ENCODE measurements around the gene USP9X. TPM values are rescaled to one million over a fixed set of nuclear protein-coding genes. Genes with fewer than 3 reads are reported as not detected.
A peak's percentile ranks its signal among the peaks of the same experiment; 100 is the strongest.

The USP9X gene
- total and polyA plus RNA-seq, 2 donors (not counting 1 experiment from before 2014, with no cell fraction given) = 54.0 to 161 TPM

- H3K9ac ChIP-seq (ENCODE audit: insufficient read depth, low read length) = no peak overlapping the region
- no peak overlapping the region for H2AFZ ChIP-seq (ENCODE audit: low read length)
- H4K20me1 ChIP-seq (ENCODE audit: control insufficient read depth, extremely low read depth, insufficient read depth, low read length) = no peaks in the 10 kb centered on the region
- DNase-seq (ENCODE audit: low read depth in 2 of 2) = peak; percentile 12 to 71
- no peak overlapping the region for H3K27ac ChIP-seq (ENCODE audit: insufficient read depth, low read length)
- TF ChIP-seq EZH2 (IDR thresholded peaks at IDR 0.05; ENCODE audit: low read length, missing control alignments) (no peak), CTCF (conservative IDR thresholded peaks at IDR 0.05 in 1 of 2, IDR thresholded peaks at IDR 0.05 in 1 of 2; ENCODE audit: low read depth in 1 of 2, low read length in 2 of 2) (no peak)
- no peaks in the 10 kb centered on the region for H3K79me2 ChIP-seq (ENCODE audit: control insufficient read depth, insufficient read depth, low read length)
- H3K9me3 ChIP-seq (ENCODE audit: control insufficient read depth, insufficient read depth, low read depth, low read length) = no peaks in the 10 kb centered on the region
- no peak overlapping the region for H3K4me2 ChIP-seq (ENCODE audit: extremely low read depth, insufficient read depth, low read length)
- no peak overlapping the region for H3K4me3 ChIP-seq (replicated peaks in 1 of 4; ENCODE audit: control extremely low read depth in 1 of 4, insufficient read depth in 1 of 4, low read depth in 3 of 4, low read length in 4 of 4)
- no peaks in the 10 kb centered on the region for H3K27me3 ChIP-seq (ENCODE audit: control insufficient read depth, insufficient read depth, low read length)
- H3K4me1 ChIP-seq (ENCODE audit: control insufficient read depth, extremely low read depth, insufficient read depth, low read length) = no peaks in the 10 kb centered on the region
- H3K36me3 ChIP-seq (ENCODE audit: control insufficient read depth, insufficient read depth, low read length) = no peaks in the 10 kb centered on the region
These were observed 21.2 kb upstream of the USP9X start for GRCh38 chrX:41064018-41064417.

GRCh38 chrX:41066391-41066790 lies 18.9 kb upstream of the USP9X start:
- Histone ChIP-seq H3K27ac (ENCODE audit: insufficient read depth, low read length) (no peak overlapping the region), H3K4me2 (ENCODE audit: extremely low read depth, insufficient read depth, low read length) (no peak overlapping the region), H4K20me1 (ENCODE audit: control insufficient read depth, extremely low read depth, insufficient read depth, low read length) (no peaks in the 10 kb centered on the region), H3K36me3 (ENCODE audit: control insufficient read depth, insufficient read depth, low read length) (no peaks in the 10 kb centered on the region), H3K79me2 (ENCODE audit: control insufficient read depth, insufficient read depth, low read length) (no peaks in the 10 kb centered on the region), H2AFZ (ENCODE audit: low read length) (no peak overlapping the region), H3K27me3 (ENCODE audit: control insufficient read depth, insufficient read depth, low read length) (no peaks in the 10 kb centered on the region), H3K9ac (ENCODE audit: insufficient read depth, low read length) (no peak overlapping the region), H3K4me1 (ENCODE audit: control insufficient read depth, extremely low read depth, insufficient read depth, low read length) (no peaks in the 10 kb centered on the region), H3K4me3 (replicated peaks in 1 of 4; ENCODE audit: control extremely low read depth in 1 of 4, insufficient read depth in 1 of 4, low read depth in 3 of 4, low read length in 4 of 4) (no peak overlapping the region), H3K9me3 (ENCODE audit: control insufficient read depth, insufficient read depth, low read depth, low read length) (no peaks in the 10 kb centered on the region)
- no peak for DNase-seq (ENCODE audit: low read depth in 2 of 2)
- TF ChIP-seq EZH2 (IDR thresholded peaks at IDR 0.05; ENCODE audit: low read length, missing control alignments) (no peak), CTCF (conservative IDR thresholded peaks at IDR 0.05 in 1 of 2, IDR thresholded peaks at IDR 0.05 in 1 of 2; ENCODE audit: low read depth in 1 of 2, low read length in 2 of 2) (no peak)

- H3K4me2 ChIP-seq (ENCODE audit: extremely low read depth, insufficient read depth, low read length) = no peak overlapping the region
- no peaks in the 10 kb centered on the region for H4K20me1 ChIP-seq (ENCODE audit: control insufficient read depth, extremely low read depth, insufficient read depth, low read length)
- H3K4me1 ChIP-seq (ENCODE audit: control insufficient read depth, extremely low read depth, insufficient read depth, low read length) = no peaks in the 10 kb centered on the region
- H3K9ac ChIP-seq (ENCODE audit: insufficient read depth, low read length) = no peak overlapping the region
- DNase-seq (ENCODE audit: low read depth in 2 of 2) = no peak
- no peaks in the 10 kb centered on the region for H3K79me2 ChIP-seq (ENCODE audit: control insufficient read depth, insufficient read depth, low read length)
- H3K9me3 ChIP-seq (ENCODE audit: control insufficient read depth, insufficient read depth, low read depth, low read length) = no peaks in the 10 kb centered on the region
- TF ChIP-seq EZH2 (IDR thresholded peaks at IDR 0.05; ENCODE audit: low read length, missing control alignments) = no peak
- no peak for TF ChIP-seq CTCF (conservative IDR thresholded peaks at IDR 0.05 in 1 of 2, IDR thresholded peaks at IDR 0.05 in 1 of 2; ENCODE audit: low read depth in 1 of 2, low read length in 2 of 2)
- H3K36me3 ChIP-seq (ENCODE audit: control insufficient read depth, insufficient read depth, low read length) = no peaks in the 10 kb centered on the region
- no peaks in the 10 kb centered on the region for H3K27me3 ChIP-seq (ENCODE audit: control insufficient read depth, insufficient read depth, low read length)
- H3K27ac ChIP-seq (ENCODE audit: insufficient read depth, low read length) = no peak overlapping the region
- no peak overlapping the region for H3K4me3 ChIP-seq (replicated peaks in 1 of 4; ENCODE audit: control extremely low read depth in 1 of 4, insufficient read depth in 1 of 4, low read depth in 3 of 4, low read length in 4 of 4)
- no peak overlapping the region for H2AFZ ChIP-seq (ENCODE audit: low read length)
These were observed 18.3 kb upstream of the USP9X start for GRCh38 chrX:41066969-41067368.

Data from fibroblast of lung (primary cell).